ENCODE results near the gene ARSB. TPM values are rescaled to one million over a fixed set of nuclear protein-coding genes. Genes with fewer than 3 reads are reported as not detected.
"Not testable (repeated sequence)": the region's sequence is repeated elsewhere in the genome, so short reads cannot be mapped to it uniquely, and the experiment has no call there.

ARSB gene
- total RNA-seq, 1 experiment from 2014 or later, result 11.9 TPM

- DNase-seq (ENCODE audit: low read depth), result no peak
- in situ Hi-C loops (cut with HindIII; ENCODE audit: low pct_unique_long_range_greater_than_20kb, low sequenced_read_pairs), result no loop called here
These were observed 17.3 kb upstream of the ARSB start for GRCh38 chr5:79002374-79002773.

GRCh38 chr5:79001471-79001870 is 16.4 kb upstream of the ARSB start:
- DNase-seq (ENCODE audit: low read depth), result no peak
- in situ Hi-C loops (cut with HindIII; ENCODE audit: low pct_unique_long_range_greater_than_20kb, low sequenced_read_pairs), result no loop called here

- in situ Hi-C loops (cut with HindIII; ENCODE audit: low pct_unique_long_range_greater_than_20kb, low sequenced_read_pairs), result no loop called here
These were observed 12.0 kb upstream of the ARSB start for GRCh38 chr5:78997090-78997489.

GRCh38 chr5:78995521-78996007 is 10.5 kb upstream of the ARSB start:
- DNase-seq (ENCODE audit: low read depth), result no peak
- in situ Hi-C loops (cut with HindIII; ENCODE audit: low pct_unique_long_range_greater_than_20kb, low sequenced_read_pairs), result no loop called here

More at GRCh38 chr5:78997090-78997489, 12.0 kb upstream of the ARSB start:
- no peak for DNase-seq (ENCODE audit: low read depth)

- DNase-seq (ENCODE audit: low read depth), result no peak
- in situ Hi-C loops (cut with HindIII; ENCODE audit: low pct_unique_long_range_greater_than_20kb, low sequenced_read_pairs), result no loop called here
These were observed 8.1 kb upstream of the ARSB start for GRCh38 chr5:78993165-78993564.

- no peak for DNase-seq (ENCODE audit: low read depth)
- in situ Hi-C loops (cut with HindIII; ENCODE audit: low pct_unique_long_range_greater_than_20kb, low sequenced_read_pairs), result no loop called here
These were observed 7.0 kb upstream of the ARSB start for GRCh38 chr5:78992146-78992545.

- no peak for DNase-seq (ENCODE audit: low read depth)
- in situ Hi-C loops (cut with HindIII; ENCODE audit: low pct_unique_long_range_greater_than_20kb, low sequenced_read_pairs), result no loop called here
These were observed 4.0 kb upstream of the ARSB start for GRCh38 chr5:78989080-78989479.

GRCh38 chr5:78985725-78986223 is 664 bp upstream of the ARSB start:
- peak; percentile 61 for DNase-seq (ENCODE audit: low read depth)
- in situ Hi-C loops (cut with HindIII; ENCODE audit: low pct_unique_long_range_greater_than_20kb, low sequenced_read_pairs), result no loop called here

GRCh38 chr5:78984439-78985115 is 533 bp downstream of the ARSB start:
- DNase-seq (ENCODE audit: low read depth), result peak; percentile 90
- in situ Hi-C loops (cut with HindIII; ENCODE audit: low pct_unique_long_range_greater_than_20kb, low sequenced_read_pairs), result no loop called here

- DNase-seq (ENCODE audit: low read depth), result peak; percentile 17
These were observed 1.3 kb downstream of the ARSB start for GRCh38 chr5:78983601-78984438.

GRCh38 chr5:78983194-78983593 is 1.9 kb downstream of the ARSB start:
- DNase-seq (ENCODE audit: low read depth); in situ Hi-C loops (cut with HindIII; ENCODE audit: low pct_unique_long_range_greater_than_20kb, low sequenced_read_pairs): not testable (repeated sequence)

More at GRCh38 chr5:78983601-78984438, 1.3 kb downstream of the ARSB start:
- in situ Hi-C loops (cut with HindIII; ENCODE audit: low pct_unique_long_range_greater_than_20kb, low sequenced_read_pairs), result no loop called here

- DNase-seq (ENCODE audit: low read depth), result no peak
- in situ Hi-C loops (cut with HindIII; ENCODE audit: low pct_unique_long_range_greater_than_20kb, low sequenced_read_pairs), result no loop called here
These were observed 5.2 kb downstream of the ARSB start for GRCh38 chr5:78979909-78980308.

GRCh38 chr5:78979117-78979742 is 5.9 kb downstream of the ARSB start:
- in situ Hi-C loops (cut with HindIII; ENCODE audit: low pct_unique_long_range_greater_than_20kb, low sequenced_read_pairs), result no loop called here
- no peak for DNase-seq (ENCODE audit: low read depth)

- in situ Hi-C loops (cut with HindIII; ENCODE audit: low pct_unique_long_range_greater_than_20kb, low sequenced_read_pairs), result no loop called here
- no peak for DNase-seq (ENCODE audit: low read depth)
These were observed 10.1 kb downstream of the ARSB start for GRCh38 chr5:78975035-78975434.

- in situ Hi-C loops (cut with HindIII; ENCODE audit: low pct_unique_long_range_greater_than_20kb, low sequenced_read_pairs), result no loop called here
- DNase-seq (ENCODE audit: low read depth), result no peak
These were observed 10.5 kb downstream of the ARSB start for GRCh38 chr5:78974601-78975000.

- in situ Hi-C loops (cut with HindIII; ENCODE audit: low pct_unique_long_range_greater_than_20kb, low sequenced_read_pairs), result no loop called here
- no peak for DNase-seq (ENCODE audit: low read depth)
These were observed 11.1 kb downstream of the ARSB start for GRCh38 chr5:78974011-78974410.

GRCh38 chr5:78972654-78973428 is 12.3 kb downstream of the ARSB start:
- DNase-seq (ENCODE audit: low read depth), result no peak
- in situ Hi-C loops (cut with HindIII; ENCODE audit: low pct_unique_long_range_greater_than_20kb, low sequenced_read_pairs), result no loop called here

GRCh38 chr5:78971998-78972397 is 13.1 kb downstream of the ARSB start:
- in situ Hi-C loops (cut with HindIII; ENCODE audit: low pct_unique_long_range_greater_than_20kb, low sequenced_read_pairs), result no loop called here
- no peak for DNase-seq (ENCODE audit: low read depth)
